PC-9 (cell line): ENCODE data around the gene CRTAC1. TPM values are rescaled to one million over a fixed set of nuclear protein-coding genes. Genes with fewer than 3 reads are reported as not detected.
A peak's percentile ranks its signal among the peaks of the same experiment; 100 is the strongest.

ENCODE experiments used
- BruUV-seq: library from RNA; stranded (reverse); fragments of 400-500 nt; replicated peaks from 2 replicates; lab custom pipeline; 2021; lab: Mats Ljungman, UMichigan
- CTCF ChIA-PET: fragments of 300-600 bp; sonication (Branson Sonifier 250); formaldehyde crosslinking; loops from one replicate; lab custom pipeline; 2022; ENCODE audit warnings: antibody characterized with exemption; lab: Charles Lee
- POLR2A ChIA-PET: fragments of 300-600 bp; sonication (Branson Sonifier 250); formaldehyde crosslinking; loops from one replicate; lab custom pipeline; 2022; ENCODE audit warnings: antibody characterized with exemption; ENCODE audit not compliant: unreplicated experiment; lab: Charles Lee
- DNase-seq, 2 experiments: peaks; one replicate each; pipeline versions ENCODE4 v3.0.0 to v3.0.0-alpha.2; 2015 to 2022; ENCODE audit warnings: mixed read lengths in 1 of 2
- H2AFZ ChIP-seq: fragments of 200-600 bp; sonication (generic); 2 replicates; pipeline ENCODE4 v1.8.1; 2017; ENCODE audit warnings: antibody characterized with exemption
- H3F3A ChIP-seq: fragments of 200-600 bp; sonication (generic); 2 replicates; pipeline ENCODE4 v1.8.1; 2017; ENCODE audit warnings: antibody characterized with exemption, mild to moderate bottlenecking, low read depth; ENCODE audit not compliant: insufficient read depth
- H3K27ac ChIP-seq: fragments of 200-600 bp; sonication (generic); 2 replicates; pipeline ENCODE4 v1.6.1; 2016; ENCODE audit warnings: mixed run types
- H3K27me3 ChIP-seq: fragments of 200-600 bp; sonication (generic); 2 replicates; pipeline ENCODE4 v1.6.1; 2016; ENCODE audit warnings: low read depth, mixed run types; ENCODE audit not compliant: insufficient read depth
- H3K36me3 ChIP-seq: fragments of 200-600 bp; sonication (generic); 2 replicates; pipeline ENCODE4 v1.6.1; 2016; ENCODE audit warnings: low read depth, mixed run types
- H3K4me1 ChIP-seq: fragments of 200-600 bp; sonication (generic); replicated peaks from 2 replicates; pipeline ENCODE4 v1.6.1; 2016; ENCODE audit warnings: mixed run types; ENCODE audit not compliant: insufficient read depth
- H3K4me2 ChIP-seq: fragments of 200-600 bp; sonication (generic); 2 replicates; pipeline ENCODE4 v1.6.1; 2017; ENCODE audit warnings: mixed run types
- H3K4me3 ChIP-seq: fragments of 200-600 bp; sonication (generic); 2 replicates; pipeline ENCODE4 v1.6.1; 2016; ENCODE audit warnings: mixed run types
- H3K79me2 ChIP-seq: fragments of 200-600 bp; sonication (generic); 2 replicates; pipeline ENCODE4 v1.6.1; 2017; ENCODE audit warnings: low read depth, mixed run types
- H3K9me2 ChIP-seq: fragments of 200-600 bp; sonication (generic); 2 replicates; pipeline ENCODE4 v1.8.1; 2017; ENCODE audit warnings: mild to moderate bottlenecking; ENCODE audit not compliant: insufficient read depth
- H3K9me3 ChIP-seq: fragments of 200-600 bp; sonication (generic); 2 replicates; pipeline ENCODE4 v1.8.1; 2016; ENCODE audit warnings: low read depth; ENCODE audit not compliant: insufficient read depth
- H4K20me1 ChIP-seq: fragments of 200-600 bp; sonication (generic); 2 replicates; pipeline ENCODE4 v1.8.1; 2017; ENCODE audit not compliant: insufficient read depth
- EZH2 ChIP-seq: fragments of 200-600 bp; sonication (generic); IDR thresholded peaks from 2 replicates; pipeline ENCODE4 v1.8.0; 2017; ENCODE audit warnings: antibody characterized with exemption, low read depth
- intact Hi-C: fragments of 100-400 bp; cut with micrococcal nuclease; formaldehyde crosslinking; loops from one replicate; pipeline ENCODE4 v1.10.0; 2022; ENCODE audit not compliant: unreplicated experiment
- total RNA-seq: library from RNA; stranded (reverse); gene quantifications from 2 replicates; pipeline ENCODE4 v1.2.3, GENCODE V29; 2021
- TF ChIP-seq, protein P1 (sequence below): fragments of 200-600 bp; sonication (generic); conservative IDR thresholded peaks from 2 replicates; pipeline ENCODE4 v1.6.1; 2017; ENCODE audit warnings: mixed run types, antibody characterized with exemption, mild to moderate bottlenecking, moderate library complexity

Gene CRTAC1
- total RNA-seq, 1 experiment from 2014 or later, result not detected

DNA sequence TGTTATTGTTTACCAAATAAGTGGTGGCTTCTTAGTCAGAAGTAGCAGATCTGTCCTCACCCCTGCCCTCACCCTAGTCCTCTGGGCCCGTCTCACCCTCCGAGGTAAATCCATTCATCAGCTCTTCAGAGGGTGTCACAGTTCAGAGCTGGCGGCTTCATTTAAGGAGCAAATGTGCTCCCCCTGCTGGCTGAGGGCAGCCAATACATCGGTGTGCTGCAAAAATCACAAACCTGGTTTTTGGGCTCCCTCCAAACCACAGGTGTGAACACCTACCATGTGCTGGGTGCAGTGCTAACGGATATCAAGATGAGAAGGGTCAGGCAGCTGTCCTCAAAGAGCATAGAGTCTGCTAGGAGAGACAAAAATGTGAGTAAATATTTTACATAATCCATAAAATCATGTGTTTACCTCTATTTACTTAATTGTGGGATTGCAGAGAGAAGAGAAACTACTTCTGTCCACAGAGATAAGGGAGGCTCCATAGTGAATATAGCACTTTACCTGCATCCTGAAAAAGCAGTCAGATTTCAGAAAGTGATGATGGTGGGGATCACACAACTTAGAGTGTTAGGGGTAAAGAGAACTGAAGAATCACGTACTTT is 15.5 kb upstream of the CRTAC1 start:
- H3K79me2 ChIP-seq, result no peaks in the 10 kb centered on the region
- BruUV-seq, result no TSS peak
- intact Hi-C loops, result loop anchor here (1.0 to 10.0 kb wide), 3 partner anchors 251 to 344 kb away; no protein-coding TSS in a partner anchor
- no peaks in the 10 kb centered on the region for H3K9me3 ChIP-seq
- TF ChIP-seq, protein P1, sequence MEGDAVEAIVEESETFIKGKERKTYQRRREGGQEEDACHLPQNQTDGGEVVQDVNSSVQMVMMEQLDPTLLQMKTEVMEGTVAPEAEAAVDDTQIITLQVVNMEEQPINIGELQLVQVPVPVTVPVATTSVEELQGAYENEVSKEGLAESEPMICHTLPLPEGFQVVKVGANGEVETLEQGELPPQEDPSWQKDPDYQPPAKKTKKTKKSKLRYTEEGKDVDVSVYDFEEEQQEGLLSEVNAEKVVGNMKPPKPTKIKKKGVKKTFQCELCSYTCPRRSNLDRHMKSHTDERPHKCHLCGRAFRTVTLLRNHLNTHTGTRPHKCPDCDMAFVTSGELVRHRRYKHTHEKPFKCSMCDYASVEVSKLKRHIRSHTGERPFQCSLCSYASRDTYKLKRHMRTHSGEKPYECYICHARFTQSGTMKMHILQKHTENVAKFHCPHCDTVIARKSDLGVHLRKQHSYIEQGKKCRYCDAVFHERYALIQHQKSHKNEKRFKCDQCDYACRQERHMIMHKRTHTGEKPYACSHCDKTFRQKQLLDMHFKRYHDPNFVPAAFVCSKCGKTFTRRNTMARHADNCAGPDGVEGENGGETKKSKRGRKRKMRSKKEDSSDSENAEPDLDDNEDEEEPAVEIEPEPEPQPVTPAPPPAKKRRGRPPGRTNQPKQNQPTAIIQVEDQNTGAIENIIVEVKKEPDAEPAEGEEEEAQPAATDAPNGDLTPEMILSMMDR, result peak; percentile 82
- no peak for TF ChIP-seq EZH2
- no peak overlapping the region for H3K4me3 ChIP-seq
- POLR2A ChIA-PET, result no interaction called here
- no peaks in the 10 kb centered on the region for H3K9me2 ChIP-seq
- H3K4me2 ChIP-seq, result no peak overlapping the region
- CTCF ChIA-PET, result no interaction called here
- H3K36me3 ChIP-seq, result no peaks in the 10 kb centered on the region
- no peaks in the 10 kb centered on the region for H3K4me1 ChIP-seq
- no peak overlapping the region for H2AFZ ChIP-seq
- H4K20me1 ChIP-seq, result no peaks in the 10 kb centered on the region
- DNase-seq, result peak in 1 of 2 experiments; percentile 34
- no peak overlapping the region for H3K27ac ChIP-seq
- no peaks in the 10 kb centered on the region for H3F3A ChIP-seq
- peaks cover 30% of the 10 kb centered on the region; the same call in 1 of the 2 replicates for H3K27me3 ChIP-seq

DNA sequence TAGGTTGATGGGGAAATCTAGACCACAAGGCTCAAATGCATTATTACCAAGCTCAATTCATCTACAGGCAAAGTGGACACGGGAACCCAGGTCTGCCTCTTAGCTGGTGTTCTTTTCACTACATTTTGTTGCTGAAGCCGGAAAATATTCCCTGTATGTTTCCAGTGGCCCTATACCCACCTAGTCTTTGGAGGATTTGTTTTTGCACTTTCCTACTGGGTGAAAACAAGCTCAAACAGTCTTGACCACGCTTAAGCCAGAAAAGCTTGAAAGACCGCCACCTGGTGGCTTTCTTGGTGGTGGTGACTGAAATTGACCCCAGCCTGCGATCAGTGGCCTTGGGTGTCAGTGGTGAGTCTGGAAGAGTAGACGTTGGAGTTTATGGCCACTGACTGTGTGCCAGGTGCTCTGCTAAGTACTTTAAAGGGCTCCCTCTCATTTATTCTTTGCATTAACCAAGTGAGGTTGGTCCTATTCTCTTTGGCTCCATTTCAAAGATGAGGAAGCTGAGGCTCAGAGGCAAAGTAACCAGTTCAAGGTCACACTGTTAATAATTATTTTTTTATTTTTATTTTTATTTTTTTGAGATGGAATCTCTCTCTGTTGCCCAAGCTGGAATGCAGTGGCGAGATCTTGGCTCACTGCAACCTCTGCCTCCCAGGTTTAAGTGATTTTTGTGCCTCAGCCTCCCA is 11.1 kb upstream of the CRTAC1 start:
- Histone ChIP-seq H3K9me2 (no peaks in the 10 kb centered on the region), H3F3A (no peaks in the 10 kb centered on the region), H3K9me3 (no peaks in the 10 kb centered on the region), H2AFZ (no peak overlapping the region), H3K4me3 (no peak overlapping the region), H3K79me2 (no peaks in the 10 kb centered on the region), H4K20me1 (no peaks in the 10 kb centered on the region), H3K27ac (no peak overlapping the region), H3K27me3 (peaks cover 49% of the 10 kb centered on the region), H3K4me2 (no peak overlapping the region), H3K4me1 (no peaks in the 10 kb centered on the region), H3K36me3 (no peaks in the 10 kb centered on the region)
- POLR2A ChIA-PET, result no interaction called here
- CTCF ChIA-PET, result interaction anchor here (0.5 kb wide), 1 partner anchor 174 kb away, joined by 5 read pairs; no protein-coding TSS in a partner anchor
- DNase-seq, result peak in 1 of 2 experiments; percentile 34
- BruUV-seq, result no TSS peak
- intact Hi-C loops, result loop anchor here (1.0 to 10.0 kb wide), 2 partner anchors 127 to 247 kb away; no protein-coding TSS in a partner anchor
- TF ChIP-seq EZH2, result no peak
- TF ChIP-seq, protein P1, result peak; percentile 65

DNA sequence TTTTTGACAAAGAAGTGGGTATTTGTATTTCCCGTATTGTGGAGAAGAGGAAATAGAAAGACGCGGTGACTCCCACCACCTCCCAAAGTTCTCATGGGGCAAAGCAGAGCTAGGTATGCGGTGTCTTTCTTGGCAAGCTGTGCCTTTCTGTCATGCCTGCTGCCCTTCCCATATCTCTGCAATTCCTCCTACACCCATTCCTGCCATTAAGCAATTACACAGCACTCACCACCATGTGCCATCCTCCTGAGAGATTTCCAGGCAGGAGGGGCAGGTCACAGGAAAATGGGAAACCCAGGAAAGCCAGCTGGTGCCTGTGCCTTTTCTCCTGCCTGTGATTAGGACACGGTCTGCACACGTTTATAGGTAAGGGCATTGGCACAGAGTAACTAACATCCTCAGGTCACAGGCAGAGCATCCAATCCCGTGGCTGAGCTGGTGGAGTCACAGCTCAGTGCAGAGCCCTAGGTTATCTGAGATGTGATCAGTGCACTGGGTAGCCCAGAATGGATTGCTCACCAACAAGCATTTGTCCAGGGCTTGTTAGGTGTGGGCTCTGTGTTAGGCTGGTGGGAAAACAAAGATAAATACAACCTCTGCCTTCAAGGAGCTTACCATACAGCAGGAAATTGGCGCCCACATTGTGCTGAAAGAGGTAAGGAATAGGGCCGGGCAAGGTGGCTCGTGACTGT is 9.4 kb upstream of the CRTAC1 start:
- TF ChIP-seq EZH2, result no peak
- TF ChIP-seq, protein P1, result no peak
- H3K9me2 ChIP-seq, result no peaks in the 10 kb centered on the region
- H3K9me3 ChIP-seq, result no peaks in the 10 kb centered on the region
- no peak overlapping the region for H3K4me2 ChIP-seq
- no TSS peak for BruUV-seq
- no peak for DNase-seq
- no peaks in the 10 kb centered on the region for H3K4me1 ChIP-seq
- no peaks in the 10 kb centered on the region for H3K79me2 ChIP-seq
- no peak overlapping the region for H3K4me3 ChIP-seq
- no peaks in the 10 kb centered on the region for H3F3A ChIP-seq
- H2AFZ ChIP-seq, result no peak overlapping the region
- POLR2A ChIA-PET, result no interaction called here
- no peak overlapping the region for H3K27ac ChIP-seq
- no peaks in the 10 kb centered on the region for H4K20me1 ChIP-seq
- intact Hi-C loops, result loop anchor here (10.0 kb wide), 1 partner anchor 245 kb away; no protein-coding TSS in a partner anchor
- CTCF ChIA-PET, result no interaction called here
- H3K36me3 ChIP-seq, result no peaks in the 10 kb centered on the region
- peaks cover 62% of the 10 kb centered on the region for H3K27me3 ChIP-seq
